NCI-H146 treated with DMSO at 0.1 percent for 48 hours (cell line): ENCODE results near the gene TMEM272.
A peak's percentile ranks its signal among the peaks of the same experiment; 100 is the strongest.

Source experiments
- DNase-seq: peaks from one replicate; lab custom pipeline; 2025; ENCODE audit not compliant: unreplicated experiment; lab: John Stamatoyannopoulos, UW

Gene TMEM272

GRCh38 chr13:51856027-51856736 is 11.2 kb upstream of the TMEM272 start:
- DNase-seq = no peak

GRCh38 chr13:51849145-51850101 is 4.4 kb upstream of the TMEM272 start:
- no peak for DNase-seq

GRCh38 chr13:51848674-51849073 is 3.7 kb upstream of the TMEM272 start:
- DNase-seq = no peak

GRCh38 chr13:51846756-51847155 is 1.8 kb upstream of the TMEM272 start:
- no peak for DNase-seq

GRCh38 chr13:51845574-51846318 is 769 bp upstream of the TMEM272 start:
- no peak for DNase-seq

GRCh38 chr13:51843529-51843928 is 1.4 kb downstream of the TMEM272 start:
- DNase-seq = peak; percentile 42

GRCh38 chr13:51841732-51842131 is 3.2 kb downstream of the TMEM272 start:
- no peak for DNase-seq

- no peak for DNase-seq
These were observed 4.1 kb downstream of the TMEM272 start for GRCh38 chr13:51840917-51841316.

- DNase-seq = no peak
These were observed 5.1 kb downstream of the TMEM272 start for GRCh38 chr13:51839711-51840540.

- DNase-seq = no peak
These were observed 6.6 kb downstream of the TMEM272 start for GRCh38 chr13:51838240-51838846.

- DNase-seq = no peak
These were observed 8.0 kb downstream of the TMEM272 start for GRCh38 chr13:51837016-51837415.

GRCh38 chr13:51834581-51835171 is 10.3 kb downstream of the TMEM272 start:
- DNase-seq = no peak

GRCh38 chr13:51833980-51834379 is 11.0 kb downstream of the TMEM272 start:
- DNase-seq = no peak

GRCh38 chr13:51832471-51833152 is 12.4 kb downstream of the TMEM272 start:
- peak; percentile 14 for DNase-seq

- DNase-seq = no peak
These were observed 13.5 kb downstream of the TMEM272 start for GRCh38 chr13:51831519-51831918.

GRCh38 chr13:51829568-51829899 is 15.4 kb downstream of the TMEM272 start:
- DNase-seq = no peak

- no peak for DNase-seq
These were observed 16.0 kb downstream of the TMEM272 start for GRCh38 chr13:51828730-51829567.

GRCh38 chr13:51827254-51827653 is 17.7 kb downstream of the TMEM272 start:
- no peak for DNase-seq
